Measurements from ENCODE around the gene SARDH. TPM values are rescaled to one million over a fixed set of nuclear protein-coding genes. Genes with fewer than 3 reads are reported as not detected.

Gene SARDH
- total and polyA plus RNA-seq, 4 experiments from 2014 or later, result 2.5 to 19.3 (median 11.4) TPM

DNA sequence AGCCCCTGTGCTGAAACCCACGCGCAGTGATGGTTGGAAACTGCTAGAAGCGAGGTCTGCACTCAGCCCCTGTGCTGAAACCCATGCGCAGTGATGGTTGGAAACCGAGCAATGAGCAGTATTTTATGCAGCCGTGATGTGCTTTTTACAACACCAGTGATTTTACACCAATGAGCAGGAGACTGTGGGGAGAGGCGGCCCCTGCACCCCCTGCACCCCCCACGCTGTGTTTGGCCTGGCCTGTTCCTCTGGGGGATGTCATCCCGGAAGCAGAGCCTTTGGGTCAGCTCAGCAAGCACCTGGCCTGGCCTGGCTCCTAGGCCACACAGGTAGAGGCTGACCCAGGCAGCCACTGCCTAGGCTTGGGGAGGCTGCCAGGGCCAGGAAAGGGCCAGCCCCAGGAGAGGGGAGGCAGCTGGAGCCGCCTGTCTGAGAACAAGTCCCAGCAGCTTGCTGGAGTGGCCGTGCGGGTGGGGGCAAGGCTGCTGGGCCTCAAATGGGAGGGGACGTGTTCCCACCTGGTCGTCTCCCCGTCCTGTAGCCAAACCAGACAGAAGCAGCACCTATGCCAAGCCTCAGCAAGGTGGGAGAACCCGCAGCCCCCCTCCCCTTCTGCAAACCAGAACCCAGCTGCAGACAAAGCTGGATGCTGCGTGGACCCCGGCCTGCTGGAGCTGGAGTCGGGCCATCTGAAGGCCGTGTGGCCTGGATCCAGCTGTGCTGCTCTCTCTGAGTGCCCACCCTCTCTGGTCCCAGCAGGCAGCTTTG, 55.1 kb downstream of the SARDH start:
- H3K9me3 ChIP-seq (ENCODE audit: control insufficient read depth in 1 of 2, low read length in 2 of 2), result no peaks in the 10 kb centered on the region
- peaks cover 40% of the 10 kb centered on the region for H3K4me1 ChIP-seq (ENCODE audit: insufficient read depth, low read length)
- POLR2A ChIA-PET (ENCODE audit: partially characterized antibody), result interaction anchor here (0.9 to 5.8 kb wide), 11 partner anchors 8 to 44 kb away, joined by 3 to 140 read pairs (median 5); no protein-coding TSS in a partner anchor
- Mint-ChIP-seq H3K4me1 (peaks cover 19 to 48% (median 36%) of the 10 kb centered on the region in 4 donors), H3K4me3 (peak overlapping the region; percentile 74 to 93 (median 84)), H3K27me3 (no peaks in the 10 kb centered on the region), H3K27ac (peak overlapping the region; percentile 92 to 100 (median 99)), H3K9me3 (no peaks in the 10 kb centered on the region), H3K36me3 (peaks cover 0 to 6% of the 10 kb centered on the region in 2 donors)
- no peak for DNase-seq
- peak overlapping the region in 1 of 2 donors; percentile 14 for H3K4me3 ChIP-seq (ENCODE audit: low read length in 2 of 2)
- peak overlapping the region; percentile 89 for H3K27ac ChIP-seq (ENCODE audit: low read depth, low read length)
- CTCF ChIA-PET (ENCODE audit: partially characterized antibody), result interaction anchor here (1.0 to 1.5 kb wide), 6 partner anchors 8 to 42 kb away, joined by 3 to 12 read pairs (median 4); no protein-coding TSS in a partner anchor
- intact Hi-C loops (cut with micrococcal nuclease), result loop anchor here (1.0 kb wide), 1 partner anchor 19 kb away; no protein-coding TSS in a partner anchor
- H3K27me3 ChIP-seq (ENCODE audit: insufficient read depth, low read length), result no peaks in the 10 kb centered on the region
- no peaks in the 10 kb centered on the region for H3K36me3 ChIP-seq (ENCODE audit: insufficient read depth, low read length)

DNA sequence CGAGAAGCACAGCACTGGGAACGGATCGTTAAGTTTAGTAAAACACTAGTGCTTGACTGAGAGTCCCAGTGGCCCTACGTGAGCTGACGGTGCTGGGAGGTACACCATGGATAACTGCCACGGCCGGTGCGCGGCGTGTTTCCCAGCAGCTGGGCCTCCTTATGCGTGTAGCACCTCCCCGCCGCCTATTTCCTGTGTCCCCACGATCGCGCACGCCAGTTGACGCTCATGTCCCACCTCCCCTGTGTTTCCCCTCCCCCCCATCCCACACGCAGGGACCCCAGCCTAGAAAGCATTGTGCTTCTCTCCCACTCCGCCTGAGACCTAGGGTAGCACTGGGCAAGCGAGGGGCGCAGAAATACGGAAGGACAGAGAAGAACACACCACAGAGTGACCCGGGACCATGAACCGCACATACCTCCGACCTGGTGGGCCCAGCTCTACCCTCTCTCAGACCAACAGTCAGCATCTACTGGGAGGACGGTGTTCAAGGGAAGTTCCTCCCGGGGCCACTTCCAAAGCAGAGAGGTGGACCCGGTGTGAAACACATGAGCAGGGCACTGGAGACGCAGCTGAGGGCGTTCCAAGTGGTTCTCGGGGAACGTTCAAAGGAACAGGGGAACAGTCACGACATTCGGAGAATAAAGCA, 56.4 kb downstream of the SARDH start:
- Histone ChIP-seq H3K4me1 (ENCODE audit: insufficient read depth, low read length) (peaks cover 52% of the 10 kb centered on the region), H3K9me3 (ENCODE audit: control insufficient read depth in 1 of 2, low read length in 2 of 2) (no peaks in the 10 kb centered on the region), H3K27me3 (ENCODE audit: insufficient read depth, low read length) (no peaks in the 10 kb centered on the region), H3K4me3 (ENCODE audit: low read length in 2 of 2) (no peak overlapping the region), H3K36me3 (ENCODE audit: insufficient read depth, low read length) (no peaks in the 10 kb centered on the region), H3K27ac (ENCODE audit: low read depth, low read length) (peak overlapping the region; percentile 89)
- DNase-seq, result no peak
- Mint-ChIP-seq H3K4me1 (peaks cover 25 to 61% (median 44%) of the 10 kb centered on the region in 4 donors), H3K27me3 (no peaks in the 10 kb centered on the region), H3K4me3 (peak overlapping the region in 2 of 8 donors; percentile 38 to 39), H3K27ac (peak overlapping the region in 6 of 7 donors; percentile 61 to 90 (median 84)), H3K9me3 (no peaks in the 10 kb centered on the region), H3K36me3 (peaks cover 0 to 6% of the 10 kb centered on the region in 2 donors)
- ChIA-PET POLR2A (ENCODE audit: partially characterized antibody) (interaction anchor here (5.8 kb wide), 1 partner anchor 20 kb away, joined by 140 read pairs; no protein-coding TSS in a partner anchor), CTCF (ENCODE audit: partially characterized antibody) (no interaction called here)
- intact Hi-C loops (cut with micrococcal nuclease), result no loop called here

DNA sequence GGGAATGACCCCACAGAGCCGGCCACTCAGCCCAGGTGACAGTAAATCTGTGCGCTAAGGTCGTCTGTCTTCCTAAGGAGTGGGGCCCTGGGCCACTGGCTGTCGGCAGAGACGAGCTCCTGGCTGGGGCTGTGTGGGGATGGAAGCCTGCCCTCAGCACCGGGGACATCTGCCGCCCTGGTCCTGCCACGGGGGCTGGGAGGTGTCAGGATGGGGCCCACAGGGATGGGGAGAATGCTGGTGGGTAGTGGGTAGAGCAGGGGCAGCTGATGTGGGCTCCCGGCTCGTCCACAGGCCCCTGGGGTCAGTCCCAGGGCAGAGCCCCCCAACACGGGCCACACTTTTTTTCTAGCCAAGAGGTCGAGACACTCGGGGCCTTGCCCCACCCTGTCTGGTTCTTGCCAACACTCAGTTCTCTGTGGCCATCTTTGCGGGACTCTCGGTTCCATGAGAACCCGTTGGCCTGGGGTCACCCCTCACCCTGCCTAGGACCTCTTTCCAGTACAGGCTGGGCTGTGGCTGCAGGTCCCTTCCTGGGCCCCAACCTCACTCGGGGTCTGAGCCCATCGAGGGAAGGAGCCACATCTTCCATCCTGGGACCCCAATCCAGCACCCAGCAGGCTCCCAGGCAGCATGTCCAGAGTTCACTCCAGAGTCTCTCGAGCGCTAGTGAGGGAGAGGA, 57.0 kb downstream of the SARDH start:
- Histone ChIP-seq H3K27ac (ENCODE audit: low read depth, low read length) (no peak overlapping the region), H3K27me3 (ENCODE audit: insufficient read depth, low read length) (no peaks in the 10 kb centered on the region), H3K4me3 (ENCODE audit: low read length in 2 of 2) (no peak overlapping the region), H3K4me1 (ENCODE audit: insufficient read depth, low read length) (peaks cover 59% of the 10 kb centered on the region), H3K9me3 (ENCODE audit: control insufficient read depth in 1 of 2, low read length in 2 of 2) (no peaks in the 10 kb centered on the region), H3K36me3 (ENCODE audit: insufficient read depth, low read length) (no peaks in the 10 kb centered on the region)
- H3K4me1 Mint-ChIP-seq, result peaks cover 30 to 67% (median 47%) of the 10 kb centered on the region in 4 donors
- H3K9me3 Mint-ChIP-seq, result no peaks in the 10 kb centered on the region
- POLR2A ChIA-PET (ENCODE audit: partially characterized antibody), result no interaction called here
- DNase-seq, result no peak
- intact Hi-C loops (cut with micrococcal nuclease), result no loop called here
- peaks cover 0 to 6% of the 10 kb centered on the region in 2 donors for H3K36me3 Mint-ChIP-seq
- CTCF ChIA-PET (ENCODE audit: partially characterized antibody), result no interaction called here
- no peak overlapping the region for H3K4me3 Mint-ChIP-seq
- no peaks in the 10 kb centered on the region for H3K27me3 Mint-ChIP-seq
- H3K27ac Mint-ChIP-seq, result peak overlapping the region in 6 of 7 donors; percentile 48 to 90 (median 76)

DNA sequence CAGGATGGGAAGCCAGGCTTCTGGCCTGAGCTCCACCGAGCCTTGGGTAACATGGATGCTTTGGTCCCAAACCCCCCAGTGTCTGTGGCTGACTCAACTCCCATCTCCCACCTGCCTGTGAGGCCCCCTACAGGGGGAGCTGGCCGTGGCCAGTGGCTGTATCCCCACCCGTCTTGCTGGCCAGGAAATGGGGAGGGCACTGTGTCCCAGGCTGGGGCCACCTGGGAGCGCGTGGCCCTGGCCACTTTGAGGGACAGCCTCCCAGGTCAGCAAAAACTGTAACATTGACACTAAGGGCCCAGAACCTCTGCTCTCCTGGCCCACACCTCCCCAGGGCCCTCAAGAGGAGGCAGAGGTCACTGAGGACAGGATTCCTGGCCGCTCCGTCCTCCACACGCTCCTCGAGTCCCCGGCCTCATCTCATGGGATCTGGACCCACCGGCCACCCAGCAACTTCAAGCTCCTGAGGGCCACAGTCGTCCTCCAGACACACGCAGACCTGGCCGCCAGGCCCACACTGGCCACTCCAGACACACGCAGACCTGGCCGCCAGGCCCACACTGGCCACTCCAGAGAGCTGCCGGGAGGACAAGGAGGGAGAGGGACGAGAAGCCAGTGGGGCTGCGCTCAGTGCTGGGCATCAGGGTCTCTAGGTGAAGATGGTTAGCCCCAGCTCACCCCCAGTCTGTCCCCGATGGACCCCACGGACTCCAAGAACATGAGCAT, 57.7 kb downstream of the SARDH start:
- Mint-ChIP-seq H3K9me3 (no peaks in the 10 kb centered on the region), H3K27me3 (no peaks in the 10 kb centered on the region), H3K36me3 (peaks cover 0 to 6% of the 10 kb centered on the region in 2 donors), H3K27ac (peak overlapping the region; percentile 48 to 84 (median 77)), H3K4me3 (no peak overlapping the region), H3K4me1 (peaks cover 33 to 74% (median 49%) of the 10 kb centered on the region in 4 donors)
- ChIA-PET CTCF (ENCODE audit: partially characterized antibody) (no interaction called here), POLR2A (ENCODE audit: partially characterized antibody) (interaction anchor here (5.7 kb wide), 1 partner anchor 22 kb away, joined by 59 read pairs; no protein-coding TSS in a partner anchor)
- H3K36me3 ChIP-seq (ENCODE audit: insufficient read depth, low read length), result no peaks in the 10 kb centered on the region
- H3K9me3 ChIP-seq (ENCODE audit: control insufficient read depth in 1 of 2, low read length in 2 of 2), result no peaks in the 10 kb centered on the region
- H3K27ac ChIP-seq (ENCODE audit: low read depth, low read length), result no peak overlapping the region
- peaks cover 66% of the 10 kb centered on the region for H3K4me1 ChIP-seq (ENCODE audit: insufficient read depth, low read length)
- intact Hi-C loops (cut with micrococcal nuclease), result no loop called here
- DNase-seq, result no peak
- H3K27me3 ChIP-seq (ENCODE audit: insufficient read depth, low read length), result no peaks in the 10 kb centered on the region
- no peak overlapping the region for H3K4me3 ChIP-seq (ENCODE audit: low read length in 2 of 2)

DNA sequence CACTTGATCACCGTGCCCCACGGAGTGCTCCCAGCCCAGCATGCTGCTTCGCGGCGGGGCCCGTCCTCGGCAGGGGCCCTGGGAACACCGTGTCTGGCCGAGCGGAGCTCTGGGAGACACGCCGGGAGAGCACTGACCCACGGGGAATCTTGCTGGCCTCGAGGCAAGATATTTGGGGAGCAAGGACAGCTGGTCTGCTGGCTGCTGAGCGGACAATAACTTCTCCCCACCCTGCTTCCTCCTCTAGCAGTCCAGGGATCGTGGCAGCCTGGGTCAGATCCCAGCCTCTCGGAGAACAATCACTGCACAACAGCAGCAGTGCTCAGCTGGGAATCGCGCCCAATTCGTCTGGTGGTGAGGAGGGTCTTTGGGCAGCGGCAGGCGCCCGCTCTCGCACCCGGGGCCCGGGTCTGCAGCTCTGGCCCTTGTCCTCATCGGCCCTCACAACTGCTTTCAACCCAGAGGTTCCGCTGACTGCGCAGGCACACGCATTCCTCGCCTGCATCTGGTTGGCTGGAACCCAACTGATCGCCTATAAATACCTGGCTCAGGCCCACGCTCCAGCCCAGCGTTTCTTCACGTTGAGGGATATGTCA, 58.6 kb downstream of the SARDH start:
- H3K4me1 ChIP-seq (ENCODE audit: insufficient read depth, low read length), result peaks cover 60% of the 10 kb centered on the region
- H3K4me3 ChIP-seq (ENCODE audit: low read length in 2 of 2), result no peak overlapping the region
- H3K36me3 ChIP-seq (ENCODE audit: insufficient read depth, low read length), result no peaks in the 10 kb centered on the region
- H3K9me3 Mint-ChIP-seq, result no peaks in the 10 kb centered on the region
- no peak overlapping the region for H3K27ac ChIP-seq (ENCODE audit: low read depth, low read length)
- H3K27me3 ChIP-seq (ENCODE audit: insufficient read depth, low read length), result no peaks in the 10 kb centered on the region
- POLR2A ChIA-PET (ENCODE audit: partially characterized antibody), result interaction anchor here (5.7 kb wide), 1 partner anchor 22 kb away, joined by 59 read pairs; no protein-coding TSS in a partner anchor
- no peaks in the 10 kb centered on the region for H3K27me3 Mint-ChIP-seq
- no peaks in the 10 kb centered on the region for H3K9me3 ChIP-seq (ENCODE audit: control insufficient read depth in 1 of 2, low read length in 2 of 2)
- no peak overlapping the region for H3K4me3 Mint-ChIP-seq
- H3K27ac Mint-ChIP-seq, result peak overlapping the region; percentile 23 to 94 (median 74)
- intact Hi-C loops (cut with micrococcal nuclease), result no loop called here
- DNase-seq, result no peak
- H3K4me1 Mint-ChIP-seq, result peaks cover 32 to 77% (median 52%) of the 10 kb centered on the region in 4 donors
- H3K36me3 Mint-ChIP-seq, result peaks cover 0 to 6% of the 10 kb centered on the region in 2 donors
- CTCF ChIA-PET (ENCODE audit: partially characterized antibody), result interaction anchor here (1.8 kb wide), 1 partner anchor 22 kb away, joined by 6 read pairs; no protein-coding TSS in a partner anchor

DNA sequence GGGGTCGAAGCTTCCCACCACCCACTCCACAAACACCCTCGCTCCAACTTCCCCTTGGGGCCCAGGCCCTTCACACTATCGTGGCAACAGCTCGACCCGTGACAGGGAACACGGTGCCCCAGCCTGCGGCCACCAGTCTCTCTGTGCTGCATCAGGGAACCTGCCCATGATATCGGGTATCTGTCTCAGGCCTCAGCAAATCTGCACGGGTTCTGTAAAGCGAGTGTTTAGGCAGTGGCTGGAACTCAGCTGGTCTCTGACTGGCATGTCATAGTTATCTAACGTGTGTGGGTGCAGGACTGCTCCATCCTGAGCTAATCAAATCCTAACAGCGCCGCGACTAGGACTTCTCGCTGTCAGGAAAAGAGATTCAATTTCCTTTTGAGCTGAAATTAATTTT, 59.1 kb downstream of the SARDH start:
- Mint-ChIP-seq H3K9me3 (no peaks in the 10 kb centered on the region), H3K36me3 (peaks cover 0 to 3% of the 10 kb centered on the region in 2 donors), H3K27me3 (no peaks in the 10 kb centered on the region), H3K4me1 (peaks cover 30 to 76% (median 52%) of the 10 kb centered on the region in 4 donors), H3K4me3 (peak overlapping the region in 1 of 8 donors; percentile 59), H3K27ac (peak overlapping the region; percentile 94 to 100 (median 100))
- H3K36me3 ChIP-seq (ENCODE audit: insufficient read depth, low read length), result no peaks in the 10 kb centered on the region
- ChIA-PET POLR2A (ENCODE audit: partially characterized antibody) (interaction anchor here (5.7 kb wide), 1 partner anchor 23 kb away, joined by 59 read pairs; no protein-coding TSS in a partner anchor), CTCF (ENCODE audit: partially characterized antibody) (interaction anchor here (1.8 kb wide), 1 partner anchor 22 kb away, joined by 6 read pairs; no protein-coding TSS in a partner anchor)
- no peak for DNase-seq
- no peak overlapping the region for H3K27ac ChIP-seq (ENCODE audit: low read depth, low read length)
- no peaks in the 10 kb centered on the region for H3K27me3 ChIP-seq (ENCODE audit: insufficient read depth, low read length)
- H3K4me3 ChIP-seq (ENCODE audit: low read length in 2 of 2), result no peak overlapping the region
- H3K9me3 ChIP-seq (ENCODE audit: control insufficient read depth in 1 of 2, low read length in 2 of 2), result no peaks in the 10 kb centered on the region
- H3K4me1 ChIP-seq (ENCODE audit: insufficient read depth, low read length), result peaks cover 55% of the 10 kb centered on the region
- intact Hi-C loops (cut with micrococcal nuclease), result no loop called here
